HG03521 (cell line): ENCODE results near the gene ENKUR.

Experiments used
- ATAC-seq: cut with Tn5 transposase; IDR thresholded peaks from one replicate; pipeline ENCODE4 v1.9.1; 2021; ENCODE audit warnings: mild to moderate bottlenecking, moderate library complexity; ENCODE audit not compliant: unreplicated experiment

ENKUR gene

GRCh38 chr10:24950439-24950838 is 65.5 kb downstream of the ENKUR start:
- ATAC-seq, result no peak

- ATAC-seq, result no peak
Measured at GRCh38 chr10:24949616-24950015, 66.3 kb downstream of the ENKUR start.

- ATAC-seq, result peak; percentile 51
Measured at GRCh38 chr10:24947304-24948097, 68.5 kb downstream of the ENKUR start.

GRCh38 chr10:24944512-24945255 is 71.3 kb downstream of the ENKUR start:
- ATAC-seq, result no peak

- no peak for ATAC-seq
Measured at GRCh38 chr10:24938525-24938924, 77.4 kb downstream of the ENKUR start.

- no peak for ATAC-seq
Measured at GRCh38 chr10:24938076-24938475, 77.9 kb downstream of the ENKUR start.

- ATAC-seq, result no peak
Measured at GRCh38 chr10:24935504-24936292, 80.3 kb downstream of the ENKUR start.
